ENCODE data around the gene TCOF1. TPM values are rescaled to one million over a fixed set of nuclear protein-coding genes. Genes with fewer than 3 reads are reported as not detected.

Gene TCOF1
- total RNA-seq, 2 experiments from 2014 or later, result 52.8 to 53.0 TPM

GRCh38 chr5:150400316-150401075 is 43.0 kb downstream of the TCOF1 start:
- CTCF ChIA-PET, result interaction anchor here (0.5 to 1.6 kb wide), 6 partner anchors 10 to 383 kb away, joined by 3 to 6 read pairs (median 3); partner anchors contain the start of gene CD74
- POLR2A ChIA-PET, result interaction anchor here (1.0 to 6.4 kb wide), 6 partner anchors 9 to 43 kb away, joined by 3 to 74 read pairs (median 6); partner anchors contain the start of genes CD74 and TCOF1
- no peak overlapping the region for H3K4me3 Mint-ChIP-seq
- no peaks in the 10 kb centered on the region for H3K4me1 Mint-ChIP-seq
- H3K27ac Mint-ChIP-seq, result peak overlapping the region; percentile 56
- H3K9me3 Mint-ChIP-seq, result no peaks in the 10 kb centered on the region
- no peaks in the 10 kb centered on the region for H3K27me3 Mint-ChIP-seq
- DNase-seq, result no peak
- peaks cover 66% of the 10 kb centered on the region for H3K36me3 Mint-ChIP-seq (ENCODE audit: low read depth)

- no peak for DNase-seq
- no peaks in the 10 kb centered on the region for H3K9me3 Mint-ChIP-seq
- H3K4me1 Mint-ChIP-seq, result no peaks in the 10 kb centered on the region
- ChIA-PET POLR2A (interaction anchor here (1.0 to 6.4 kb wide), 6 partner anchors 10 to 43 kb away, joined by 3 to 74 read pairs (median 6); partner anchors contain the start of genes CD74 and TCOF1), CTCF (interaction anchor here (0.5 to 1.6 kb wide), 5 partner anchors 10 to 383 kb away, joined by 3 to 6 read pairs (median 3); partner anchors contain the start of gene CD74)
- no peak overlapping the region for H3K4me3 Mint-ChIP-seq
- peak overlapping the region; percentile 72 for H3K27ac Mint-ChIP-seq
- H3K27me3 Mint-ChIP-seq, result no peaks in the 10 kb centered on the region
- peaks cover 65% of the 10 kb centered on the region for H3K36me3 Mint-ChIP-seq (ENCODE audit: low read depth)
These were observed 43.5 kb downstream of the TCOF1 start for GRCh38 chr5:150401076-150401375.

DNA sequence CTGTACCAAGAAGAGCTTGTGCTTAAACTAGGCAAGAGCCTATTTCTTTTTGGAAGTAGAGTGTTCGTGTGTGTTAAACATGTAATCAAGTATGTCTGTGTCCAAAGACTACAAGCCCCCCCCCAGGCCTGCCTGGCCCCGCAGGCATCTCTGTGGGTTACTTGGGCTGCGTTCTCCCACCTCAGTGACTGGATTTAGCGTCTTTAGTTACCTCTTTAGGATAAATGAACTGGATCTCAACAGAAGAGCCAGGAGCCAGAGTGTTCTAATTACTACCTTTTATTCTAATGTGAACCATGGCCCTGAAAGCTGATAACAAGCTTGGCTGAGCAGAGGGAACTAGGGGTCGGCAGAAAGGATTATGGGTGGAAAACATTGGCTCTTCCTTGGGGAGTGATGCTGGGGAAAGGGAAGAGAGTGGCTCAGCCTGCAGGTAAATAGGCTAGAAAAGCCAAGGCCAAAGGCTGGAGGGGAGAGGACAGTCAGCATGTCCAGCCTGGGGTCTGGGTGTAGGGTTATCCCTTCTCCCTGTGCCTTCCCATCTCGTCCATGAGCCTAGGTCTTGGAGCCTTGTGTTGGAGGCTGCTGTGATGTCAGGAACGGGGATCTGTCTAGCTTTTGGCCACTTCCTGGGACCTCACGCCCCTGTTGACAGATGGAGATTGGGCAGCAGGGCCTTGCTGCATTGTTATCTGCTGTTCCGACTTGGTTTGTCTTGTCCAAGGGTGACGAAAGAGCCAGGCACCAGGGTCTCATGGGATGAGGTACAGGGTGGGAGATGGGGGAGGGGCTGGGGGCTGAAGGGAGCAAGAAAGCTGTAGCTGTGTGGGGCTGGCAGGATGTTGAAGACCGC is 44.1 kb downstream of the TCOF1 start:
- CTCF ChIA-PET, result interaction anchor here (0.5 to 1.6 kb wide), 4 partner anchors 10 to 384 kb away, joined by 3 to 6 read pairs (median 3); no protein-coding TSS in a partner anchor
- Mint-ChIP-seq H3K27ac (peak overlapping the region; percentile 72), H3K27me3 (no peaks in the 10 kb centered on the region), H3K4me1 (no peaks in the 10 kb centered on the region), H3K4me3 (no peak overlapping the region), H3K9me3 (no peaks in the 10 kb centered on the region), H3K36me3 (ENCODE audit: low read depth) (peaks cover 65% of the 10 kb centered on the region)
- DNase-seq, result no peak
- POLR2A ChIA-PET, result interaction anchor here (1.0 to 6.4 kb wide), 4 partner anchors 10 to 15 kb away, joined by 3 to 74 read pairs (median 6); partner anchors contain the start of gene CD74

DNA sequence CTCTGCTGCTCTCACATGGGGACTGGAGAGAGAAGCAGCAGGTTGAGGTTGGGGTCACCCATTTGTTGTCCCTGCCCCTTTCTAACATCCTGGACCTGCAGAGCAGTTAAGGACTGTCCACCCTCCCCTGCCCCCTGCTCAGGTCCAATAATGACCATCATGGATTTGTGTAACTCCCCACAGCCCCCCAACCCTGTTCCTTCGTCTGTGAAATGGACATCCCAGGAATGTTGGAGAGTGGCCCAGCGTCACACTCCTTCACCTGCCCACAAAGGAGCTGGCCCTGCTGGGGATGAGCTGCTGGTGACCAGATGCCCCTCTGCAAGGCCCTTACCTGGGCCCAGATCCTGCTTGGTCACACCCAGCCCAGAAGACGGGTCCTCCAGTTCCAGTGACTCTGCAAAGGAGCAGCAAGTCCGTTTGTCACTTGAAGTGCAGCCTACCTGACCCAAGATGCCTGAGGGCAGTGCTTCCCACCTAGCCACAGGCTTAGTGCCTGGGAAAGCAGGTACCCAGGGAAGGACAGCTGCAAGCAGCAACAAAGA is 44.8 kb downstream of the TCOF1 start:
- CTCF ChIA-PET, result no interaction called here
- DNase-seq, result no peak
- POLR2A ChIA-PET, result interaction anchor here (0.6 to 6.4 kb wide), 3 partner anchors 9 to 34 kb away, joined by 3 to 74 read pairs (median 3); partner anchors contain the start of gene CD74
- Mint-ChIP-seq H3K9me3 (no peaks in the 10 kb centered on the region), H3K4me3 (no peak overlapping the region), H3K36me3 (ENCODE audit: low read depth) (peaks cover 70% of the 10 kb centered on the region), H3K4me1 (peaks cover 2% of the 10 kb centered on the region), H3K27ac (peak overlapping the region; percentile 72), H3K27me3 (no peaks in the 10 kb centered on the region)

GRCh38 chr5:150402901-150403342 is 45.4 kb downstream of the TCOF1 start:
- ChIA-PET POLR2A (interaction anchor here (0.6 to 6.4 kb wide), 3 partner anchors 8 to 33 kb away, joined by 3 to 74 read pairs (median 3); partner anchors contain the start of gene CD74), CTCF (no interaction called here)
- Mint-ChIP-seq H3K4me1 (peaks cover 3% of the 10 kb centered on the region), H3K9me3 (no peaks in the 10 kb centered on the region), H3K36me3 (ENCODE audit: low read depth) (peaks cover 67% of the 10 kb centered on the region), H3K27me3 (no peaks in the 10 kb centered on the region), H3K27ac (peak overlapping the region; percentile 37), H3K4me3 (no peak overlapping the region)
- DNase-seq, result no peak

DNA sequence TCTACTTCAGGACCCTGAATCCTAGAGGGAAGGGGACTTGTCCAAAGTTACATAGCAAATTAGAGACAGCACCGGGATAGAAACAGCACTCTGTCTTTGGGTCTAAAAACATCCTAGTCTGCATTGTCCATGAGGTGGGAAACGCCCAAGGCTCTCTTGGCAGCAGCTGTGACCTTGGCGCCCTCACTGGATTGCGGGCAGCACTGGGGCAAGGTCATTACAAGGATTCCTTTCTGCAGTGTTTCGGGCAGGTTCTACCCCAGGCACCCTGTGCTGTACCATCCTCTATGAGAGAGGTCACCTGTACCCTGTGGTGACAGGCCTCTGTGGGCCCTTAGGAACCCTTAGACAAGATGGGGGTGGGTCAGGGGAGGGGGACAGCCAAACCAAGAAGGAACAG is 46.6 kb downstream of the TCOF1 start:
- Mint-ChIP-seq H3K36me3 (ENCODE audit: low read depth) (peaks cover 68% of the 10 kb centered on the region), H3K27ac (no peak overlapping the region), H3K27me3 (no peaks in the 10 kb centered on the region), H3K9me3 (no peaks in the 10 kb centered on the region), H3K4me3 (no peak overlapping the region), H3K4me1 (peaks cover 12% of the 10 kb centered on the region)
- ChIA-PET POLR2A (interaction anchor here (0.6 to 6.4 kb wide), 3 partner anchors 7 to 19 kb away, joined by 3 to 74 read pairs (median 6); partner anchors contain the start of gene CD74), CTCF (no interaction called here)
- DNase-seq, result no peak

DNA sequence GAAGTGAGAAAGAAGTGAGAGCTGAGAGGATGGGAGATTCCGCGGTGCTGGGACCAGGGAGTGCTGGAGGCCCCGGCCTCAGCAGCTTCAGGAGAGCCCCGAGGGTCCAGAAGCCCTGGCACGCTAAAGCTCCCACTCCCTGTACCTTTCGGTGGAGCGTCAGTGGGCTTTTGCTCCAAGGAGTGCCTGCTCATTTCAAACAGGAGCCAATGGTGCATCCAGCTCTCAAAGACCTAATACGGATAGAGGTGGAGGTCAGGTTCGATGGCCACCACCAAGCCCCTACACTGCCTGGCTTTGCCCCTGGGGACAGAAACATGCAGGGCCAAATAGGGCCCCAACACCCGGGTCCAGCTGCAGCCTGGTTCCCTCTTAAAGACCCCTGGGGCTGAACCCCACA is 47.0 kb downstream of the TCOF1 start:
- ChIA-PET CTCF (no interaction called here), POLR2A (interaction anchor here (0.9 to 6.4 kb wide), 4 partner anchors 7 to 32 kb away, joined by 3 to 74 read pairs (median 4); partner anchors contain the start of gene CD74)
- Mint-ChIP-seq H3K27me3 (no peaks in the 10 kb centered on the region), H3K36me3 (ENCODE audit: low read depth) (peaks cover 68% of the 10 kb centered on the region), H3K9me3 (no peaks in the 10 kb centered on the region), H3K4me3 (no peak overlapping the region), H3K4me1 (peaks cover 12% of the 10 kb centered on the region), H3K27ac (no peak overlapping the region)
- no peak for DNase-seq

DNA sequence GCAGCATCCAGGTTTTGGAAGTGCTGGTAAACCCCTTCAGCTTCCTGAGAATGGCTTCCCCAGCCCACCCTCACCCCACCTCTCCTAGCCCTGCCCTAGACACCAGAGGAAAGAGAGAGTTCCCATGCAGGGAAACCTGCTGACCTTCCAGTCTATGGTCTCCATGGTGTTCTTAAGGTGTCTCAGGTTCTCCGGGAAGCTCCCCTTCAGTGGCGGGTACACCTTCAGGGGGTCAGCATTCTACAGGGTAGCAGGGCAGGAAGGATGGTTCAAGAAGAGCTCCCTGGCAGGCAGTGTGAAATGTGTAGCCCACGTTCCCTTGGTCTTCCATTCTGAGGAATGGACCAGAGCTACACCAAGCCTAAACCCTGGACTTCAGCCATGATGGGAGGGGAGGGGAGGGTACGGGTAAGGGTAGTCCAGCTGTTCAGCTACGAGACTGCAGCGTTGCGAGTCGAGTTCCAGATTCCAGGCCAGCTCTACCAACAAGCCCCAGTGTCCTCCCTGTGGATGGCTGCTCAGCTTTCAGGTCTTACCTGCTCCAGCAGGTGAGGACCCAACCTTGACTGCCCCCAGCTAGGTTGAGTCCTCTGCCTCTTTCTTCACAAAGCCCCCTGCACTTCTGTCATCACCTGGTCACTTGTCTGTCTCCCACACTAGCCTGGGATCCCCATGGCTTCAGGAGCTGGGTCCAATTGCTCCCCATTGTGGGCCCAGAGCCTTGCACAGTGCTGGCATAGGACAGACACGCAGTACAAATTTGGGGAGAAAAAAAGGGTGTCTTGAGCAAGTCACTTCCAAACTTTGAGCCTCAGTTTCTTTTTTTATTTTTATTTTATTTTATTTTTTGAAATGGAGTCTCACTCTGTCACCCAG is 47.7 kb downstream of the TCOF1 start:
- H3K9me3 Mint-ChIP-seq, result no peaks in the 10 kb centered on the region
- H3K4me1 Mint-ChIP-seq, result peaks cover 19% of the 10 kb centered on the region
- peak overlapping the region; percentile 6 for H3K27ac Mint-ChIP-seq
- no peak for DNase-seq
- POLR2A ChIA-PET, result interaction anchor here (0.9 to 2.0 kb wide), 3 partner anchors 11 to 31 kb away, joined by 3 to 6 read pairs (median 3); no protein-coding TSS in a partner anchor
- H3K36me3 Mint-ChIP-seq (ENCODE audit: low read depth), result peaks cover 68% of the 10 kb centered on the region
- CTCF ChIA-PET, result no interaction called here
- no peak overlapping the region for H3K4me3 Mint-ChIP-seq
- no peaks in the 10 kb centered on the region for H3K27me3 Mint-ChIP-seq

- H3K27me3 Mint-ChIP-seq, result no peaks in the 10 kb centered on the region
- no peaks in the 10 kb centered on the region for H3K9me3 Mint-ChIP-seq
- H3K36me3 Mint-ChIP-seq (ENCODE audit: low read depth), result peaks cover 67% of the 10 kb centered on the region
- DNase-seq, result no peak
- peak overlapping the region; percentile 59 for H3K27ac Mint-ChIP-seq
- H3K4me1 Mint-ChIP-seq, result peaks cover 26% of the 10 kb centered on the region
- no peak overlapping the region for H3K4me3 Mint-ChIP-seq
- POLR2A ChIA-PET, result interaction anchor here (1.0 kb wide), 1 partner anchor 15 kb away, joined by 3 read pairs; no protein-coding TSS in a partner anchor
- CTCF ChIA-PET, result no interaction called here
These were observed 48.7 kb downstream of the TCOF1 start for GRCh38 chr5:150406103-150406722.

GRCh38 chr5:150406723-150407095 is 49.2 kb downstream of the TCOF1 start:
- Mint-ChIP-seq H3K36me3 (ENCODE audit: low read depth) (peaks cover 64% of the 10 kb centered on the region), H3K9me3 (no peaks in the 10 kb centered on the region), H3K27me3 (no peaks in the 10 kb centered on the region), H3K27ac (no peak overlapping the region), H3K4me3 (no peak overlapping the region), H3K4me1 (peaks cover 30% of the 10 kb centered on the region)
- no peak for DNase-seq
- CTCF ChIA-PET, result interaction anchor here (1.0 kb wide), 1 partner anchor 9 kb away, joined by 3 read pairs; no protein-coding TSS in a partner anchor
- POLR2A ChIA-PET, result interaction anchor here (0.8 to 1.0 kb wide), 2 partner anchors 8 to 16 kb away, joined by 3 to 4 read pairs; no protein-coding TSS in a partner anchor

- POLR2A ChIA-PET, result interaction anchor here (0.8 kb wide), 2 partner anchors 8 to 35 kb away, joined by 4 read pairs; no protein-coding TSS in a partner anchor
- Mint-ChIP-seq H3K27me3 (no peaks in the 10 kb centered on the region), H3K9me3 (no peaks in the 10 kb centered on the region), H3K36me3 (ENCODE audit: low read depth) (peaks cover 60% of the 10 kb centered on the region), H3K4me3 (no peak overlapping the region), H3K4me1 (peaks cover 30% of the 10 kb centered on the region), H3K27ac (no peak overlapping the region)
- CTCF ChIA-PET, result interaction anchor here (1.0 kb wide), 1 partner anchor 10 kb away, joined by 3 read pairs; no protein-coding TSS in a partner anchor
- no peak for DNase-seq
These were observed 49.7 kb downstream of the TCOF1 start for GRCh38 chr5:150407096-150407720.
